Stimulated activated CD4-positive, alpha-beta T cell treated with anti-CD3 and anti-CD28 coated beads, Interleukin-15, amount 100 ng/mL, for 1 hour (primary cell): ENCODE results near the gene MED10.

Experiments used
- DNase-seq, 2 donors: peaks; one replicate each; pipeline ENCODE4 v3.0.0-alpha.2; 2020; ENCODE audit warnings: low read depth in 1 of 2, low spot score in 1 of 2

Gene MED10

GRCh38 chr5:6399980-6400910 lies 21.9 kb upstream of the MED10 start:
- no peak for DNase-seq

GRCh38 chr5:6398570-6399230 lies 20.4 kb upstream of the MED10 start:
- no peak for DNase-seq

GRCh38 chr5:6397536-6398269 lies 19.4 kb upstream of the MED10 start:
- no peak for DNase-seq

- DNase-seq = no peak
Measured at GRCh38 chr5:6396836-6397535, 18.6 kb upstream of the MED10 start.

- DNase-seq = no peak
Measured at GRCh38 chr5:6396043-6396442, 17.7 kb upstream of the MED10 start.

- no peak for DNase-seq
Measured at GRCh38 chr5:6395621-6396020, 17.3 kb upstream of the MED10 start.

- DNase-seq = no peak
Measured at GRCh38 chr5:6395102-6395445, 16.7 kb upstream of the MED10 start.

- no peak for DNase-seq
Measured at GRCh38 chr5:6394429-6395101, 16.2 kb upstream of the MED10 start.

- DNase-seq = no peak
Measured at GRCh38 chr5:6393596-6394194, 15.3 kb upstream of the MED10 start.

- DNase-seq = no peak
Measured at GRCh38 chr5:6392561-6392960, 14.2 kb upstream of the MED10 start.

GRCh38 chr5:6391151-6391550 lies 12.8 kb upstream of the MED10 start:
- no peak for DNase-seq

GRCh38 chr5:6389946-6390530 lies 11.7 kb upstream of the MED10 start:
- DNase-seq = no peak

- DNase-seq = no peak
Measured at GRCh38 chr5:6389397-6389796, 11.1 kb upstream of the MED10 start.

GRCh38 chr5:6387970-6388369 lies 9.6 kb upstream of the MED10 start:
- no peak for DNase-seq

GRCh38 chr5:6386271-6386670 lies 7.9 kb upstream of the MED10 start:
- no peak for DNase-seq

- DNase-seq = no peak
Measured at GRCh38 chr5:6384856-6385255, 6.5 kb upstream of the MED10 start.

- no peak for DNase-seq
Measured at GRCh38 chr5:6383376-6383775, 5.0 kb upstream of the MED10 start.

- DNase-seq = no peak
Measured at GRCh38 chr5:6379246-6379645, 899 bp upstream of the MED10 start.

- DNase-seq = no peak
Measured at GRCh38 chr5:6378766-6379103, 388 bp upstream of the MED10 start.

- no peak for DNase-seq
Measured at GRCh38 chr5:6377582-6377904, 804 bp downstream of the MED10 start.
